Measurements from ENCODE around the gene SH3RF3.

- TF ChIP-seq EP300 (IDR thresholded peaks at IDR 0.05; ENCODE audit: borderline replicate concordance in 1 of 2, low read depth in 1 of 2, low read length in 1 of 2) (no peak), TAF1 (IDR thresholded peaks at IDR 0.05; ENCODE audit: borderline replicate concordance, low read depth, low read length) (no peak), CTCF (IDR thresholded peaks at IDR 0.05) (no peak), REST (IDR thresholded peaks at IDR 0.05; ENCODE audit: low read depth, low read length) (no peak), POLR2AphosphoS5 (IDR thresholded peaks at IDR 0.05; ENCODE audit: low read depth, low read length) (no peak), YY1 (IDR thresholded peaks at IDR 0.05; ENCODE audit: low read depth) (no peak), SIN3A (IDR thresholded peaks at IDR 0.05; ENCODE audit: borderline replicate concordance, low read depth, low read length) (no peak)
Measured at GRCh38 chr2:109144721-109145120, 15.7 kb downstream of the SH3RF3 start.

All from SK-N-SH (cell line).